Cardiac septum (tissue), 1 donor: Measurements from ENCODE around the gene CHST8. TPM values are rescaled to one million over a fixed set of nuclear protein-coding genes. Genes with fewer than 3 reads are reported as not detected.
A peak's percentile ranks its signal among the peaks of the same experiment; 100 is the strongest.

Experiments
- DNase-seq: peaks from one replicate; pipeline ENCODE4 v3.0.0-alpha.2; 2020; ENCODE audit warnings: low spot score
- intact Hi-C: fragments of 100-400 bp; cut with DNase I; formaldehyde crosslinking; loops from one replicate; pipeline ENCODE4 v1.14.0; 2022
- total RNA-seq: library from RNA; stranded (reverse); fragmentation: NEBNext Ultra II Directional; extraction: Animal tissue kit (Norgen Biotek cat#: 25700); gene quantifications from one replicate; pipeline ENCODE4 v1.2.1, GENCODE V29; 2021
- donor health status: DM: no; HTN: no; CAD: no.

CHST8 gene
- total RNA-seq, 1 donor from 2014 or later: 0.27 TPM

- intact Hi-C loops: no loop called here
- peak; percentile 64 for DNase-seq
Measured at GRCh38 chr19:33700408-33701013, 78.8 kb downstream of the CHST8 start.

- intact Hi-C loops: no loop called here
- DNase-seq: no peak
Measured at GRCh38 chr19:33701565-33701964, 79.8 kb downstream of the CHST8 start.

- DNase-seq: peak; percentile 66
- intact Hi-C loops: no loop called here
Measured at GRCh38 chr19:33702606-33703437, 81.1 kb downstream of the CHST8 start.

- intact Hi-C loops: no loop called here
- DNase-seq: no peak
Measured at GRCh38 chr19:33703438-33703750, 81.6 kb downstream of the CHST8 start.

- intact Hi-C loops: no loop called here
- DNase-seq: peak; percentile 59
Measured at GRCh38 chr19:33703821-33704220, 82.1 kb downstream of the CHST8 start.

GRCh38 chr19:33704271-33704670, 82.5 kb downstream of the CHST8 start:
- peak; percentile 22 for DNase-seq
- intact Hi-C loops: no loop called here

GRCh38 chr19:33705090-33705847, 83.5 kb downstream of the CHST8 start:
- intact Hi-C loops: no loop called here
- DNase-seq: peak; percentile 35

GRCh38 chr19:33705860-33706259, 84.1 kb downstream of the CHST8 start:
- intact Hi-C loops: no loop called here

GRCh38 chr19:33706631-33707030, 84.9 kb downstream of the CHST8 start:
- DNase-seq: peak; percentile 31
- intact Hi-C loops: no loop called here

More at GRCh38 chr19:33705860-33706259, 84.1 kb downstream of the CHST8 start:
- peak; percentile 2 for DNase-seq

- DNase-seq: peak; percentile 7
- intact Hi-C loops: no loop called here
Measured at GRCh38 chr19:33712268-33712667, 90.5 kb downstream of the CHST8 start.

GRCh38 chr19:33713194-33713593, 91.4 kb downstream of the CHST8 start:
- DNase-seq: peak; percentile 20
- intact Hi-C loops: no loop called here

GRCh38 chr19:33714149-33714548, 92.4 kb downstream of the CHST8 start:
- intact Hi-C loops: no loop called here
- peak; percentile 5 for DNase-seq

- intact Hi-C loops: no loop called here
- DNase-seq: no peak
Measured at GRCh38 chr19:33715462-33715861, 93.7 kb downstream of the CHST8 start.

- DNase-seq: peak; percentile 14
- intact Hi-C loops: no loop called here
Measured at GRCh38 chr19:33717878-33718277, 96.1 kb downstream of the CHST8 start.

- intact Hi-C loops: no loop called here
- DNase-seq: no peak
Measured at GRCh38 chr19:33718651-33719254, 97.0 kb downstream of the CHST8 start.

GRCh38 chr19:33719366-33720154, 97.8 kb downstream of the CHST8 start:
- DNase-seq: no peak
- intact Hi-C loops: no loop called here

GRCh38 chr19:33720155-33720493, 98.4 kb downstream of the CHST8 start:
- no peak for DNase-seq
- intact Hi-C loops: no loop called here

- no peak for DNase-seq
- intact Hi-C loops: no loop called here
Measured at GRCh38 chr19:33720691-33721682, 99.2 kb downstream of the CHST8 start.
